ENCODE results near the gene POLE3. TPM values are rescaled to one million over a fixed set of nuclear protein-coding genes. Genes with fewer than 3 reads are reported as not detected.
"Not testable (repeated sequence)": the region's sequence is repeated elsewhere in the genome, so short reads cannot be mapped to it uniquely, and the experiment has no call there.

POLE3 gene
- total and polyA plus RNA-seq, 2 donors: 34.8 to 50.4 TPM

GRCh38 chr9:113395000-113395861, 15.2 kb downstream of the POLE3 start:
- 96% methylated on average over 9 of the region's 9 CpGs for WGBS
- peaks cover 4% of the 10 kb centered on the region for H3K36me3 ChIP-seq (ENCODE audit: insufficient read depth)

GRCh38 chr9:113393281-113393680, 17.2 kb downstream of the POLE3 start:
- Histone ChIP-seq H3K36me3 (ENCODE audit: insufficient read depth) (peaks cover 4% of the 10 kb centered on the region), H3K27ac (ENCODE audit: low read depth) (no peak overlapping the region), H3K4me3 (ENCODE audit: low read depth, low read length) (no peak overlapping the region), H3K4me1 (ENCODE audit: insufficient read depth) (no peaks in the 10 kb centered on the region)
- no peak for DNase-seq (ENCODE audit: extremely low spot score)
- WGBS: 91% methylated on average over 7 of the region's 7 CpGs

More at GRCh38 chr9:113395000-113395861, 15.2 kb downstream of the POLE3 start:
- no peak overlapping the region for H3K27ac ChIP-seq (ENCODE audit: low read depth)
- H3K4me1 ChIP-seq (ENCODE audit: insufficient read depth): no peaks in the 10 kb centered on the region
- no peak for DNase-seq (ENCODE audit: extremely low spot score)
- no peak overlapping the region for H3K4me3 ChIP-seq (ENCODE audit: low read depth, low read length)

- no peak for DNase-seq (ENCODE audit: extremely low spot score)
- peaks cover 4% of the 10 kb centered on the region for H3K36me3 ChIP-seq (ENCODE audit: insufficient read depth)
- no peak overlapping the region for H3K4me3 ChIP-seq (ENCODE audit: low read depth, low read length)
- no peaks in the 10 kb centered on the region for H3K4me1 ChIP-seq (ENCODE audit: insufficient read depth)
- no peak overlapping the region for H3K27ac ChIP-seq (ENCODE audit: low read depth)
- 94% methylated on average over 7 of the region's 7 CpGs for WGBS
Measured at GRCh38 chr9:113391917-113392316, 18.6 kb downstream of the POLE3 start.

- H3K4me1 ChIP-seq (ENCODE audit: insufficient read depth): no peaks in the 10 kb centered on the region
- WGBS: 94% methylated on average over 17 of the region's 17 CpGs
- no peak overlapping the region for H3K27ac ChIP-seq (ENCODE audit: low read depth)
- H3K4me3 ChIP-seq (ENCODE audit: low read depth, low read length): no peak overlapping the region
- H3K36me3 ChIP-seq (ENCODE audit: insufficient read depth): peaks cover 4% of the 10 kb centered on the region
- no peak for DNase-seq (ENCODE audit: extremely low spot score)
Measured at GRCh38 chr9:113390192-113390960, 20.1 kb downstream of the POLE3 start.

- no peak overlapping the region for H3K27ac ChIP-seq (ENCODE audit: low read depth)
- WGBS: 95% methylated on average over 11 of the region's 11 CpGs
- DNase-seq (ENCODE audit: extremely low spot score): no peak
- peaks cover 4% of the 10 kb centered on the region for H3K36me3 ChIP-seq (ENCODE audit: insufficient read depth)
- no peak overlapping the region for H3K4me3 ChIP-seq (ENCODE audit: low read depth, low read length)
- H3K4me1 ChIP-seq (ENCODE audit: insufficient read depth): no peaks in the 10 kb centered on the region
Measured at GRCh38 chr9:113389451-113389850, 21.0 kb downstream of the POLE3 start.

GRCh38 chr9:113388833-113389232, 21.6 kb downstream of the POLE3 start:
- H3K4me3 ChIP-seq (ENCODE audit: low read depth, low read length): no peak overlapping the region
- H3K36me3 ChIP-seq (ENCODE audit: insufficient read depth): peaks cover 4% of the 10 kb centered on the region
- H3K4me1 ChIP-seq (ENCODE audit: insufficient read depth): no peaks in the 10 kb centered on the region
- no peak overlapping the region for H3K27ac ChIP-seq (ENCODE audit: low read depth)
- 92% methylated on average over 13 of the region's 13 CpGs for WGBS
- no peak for DNase-seq (ENCODE audit: extremely low spot score)

GRCh38 chr9:113387560-113388230, 22.8 kb downstream of the POLE3 start:
- Histone ChIP-seq H3K4me1 (ENCODE audit: insufficient read depth) (no peaks in the 10 kb centered on the region), H3K27ac (ENCODE audit: low read depth) (no peak overlapping the region), H3K4me3 (ENCODE audit: low read depth, low read length) (no peak overlapping the region), H3K36me3 (ENCODE audit: insufficient read depth) (peaks cover 4% of the 10 kb centered on the region)
- DNase-seq (ENCODE audit: extremely low spot score): no peak
- 81% methylated on average over 9 of the region's 9 CpGs for WGBS

GRCh38 chr9:113386571-113387393, 23.7 kb downstream of the POLE3 start:
- H3K36me3 ChIP-seq (ENCODE audit: insufficient read depth): peaks cover 4% of the 10 kb centered on the region
- 94% methylated on average over 4 of the region's 4 CpGs for WGBS

GRCh38 chr9:113381909-113382411, 28.5 kb downstream of the POLE3 start:
- no peak overlapping the region for H3K4me3 ChIP-seq (ENCODE audit: low read depth, low read length)
- peak; percentile 31 for DNase-seq (ENCODE audit: extremely low spot score)
- no peak overlapping the region for H3K27ac ChIP-seq (ENCODE audit: low read depth)
- 83% methylated on average over 8 of the region's 8 CpGs for WGBS
- H3K4me1 ChIP-seq (ENCODE audit: insufficient read depth): no peaks in the 10 kb centered on the region
- no peaks in the 10 kb centered on the region for H3K36me3 ChIP-seq (ENCODE audit: insufficient read depth)

More at GRCh38 chr9:113386571-113387393, 23.7 kb downstream of the POLE3 start:
- Histone ChIP-seq H3K4me3 (ENCODE audit: low read depth, low read length) (no peak overlapping the region), H3K4me1 (ENCODE audit: insufficient read depth) (no peaks in the 10 kb centered on the region), H3K27ac (ENCODE audit: low read depth) (no peak overlapping the region)
- no peak for DNase-seq (ENCODE audit: extremely low spot score)

- H3K27ac ChIP-seq (ENCODE audit: low read depth); DNase-seq (ENCODE audit: extremely low spot score); H3K36me3 ChIP-seq (ENCODE audit: insufficient read depth); H3K4me1 ChIP-seq (ENCODE audit: insufficient read depth); H3K4me3 ChIP-seq (ENCODE audit: low read depth, low read length): not testable (repeated sequence)
- 84% methylated on average over 7 of the region's 7 CpGs for WGBS
Measured at GRCh38 chr9:113381441-113381840, 29.0 kb downstream of the POLE3 start.

GRCh38 chr9:113380869-113381378, 29.6 kb downstream of the POLE3 start:
- Histone ChIP-seq H3K27ac (ENCODE audit: low read depth) (no peak overlapping the region), H3K36me3 (ENCODE audit: insufficient read depth) (no peaks in the 10 kb centered on the region), H3K4me3 (ENCODE audit: low read depth, low read length) (no peak overlapping the region), H3K4me1 (ENCODE audit: insufficient read depth) (no peaks in the 10 kb centered on the region)
- 40% methylated on average over 1 of the region's 1 CpG for WGBS
- no peak for DNase-seq (ENCODE audit: extremely low spot score)

GRCh38 chr9:113379829-113380210, 30.7 kb downstream of the POLE3 start:
- H3K4me3 ChIP-seq (ENCODE audit: low read depth, low read length); DNase-seq (ENCODE audit: extremely low spot score); H3K4me1 ChIP-seq (ENCODE audit: insufficient read depth); H3K27ac ChIP-seq (ENCODE audit: low read depth); H3K36me3 ChIP-seq (ENCODE audit: insufficient read depth): not testable (repeated sequence)
- WGBS: 83% methylated on average over 2 of the region's 2 CpGs

Data from urinary bladder (tissue), 4 donors.